ENCODE data around the gene ANKS1B.

GRCh38 chr12:99453836-99454538, 530.7 kb downstream of the ANKS1B start:
- no peak for TF ChIP-seq CTCF (IDR thresholded peaks at IDR 0.05)
- no peak for TF ChIP-seq POLR2A (IDR thresholded peaks at IDR 0.05)
